Measurements from ENCODE around the gene MAOA.
"Not testable (repeated sequence)": the region's sequence is repeated elsewhere in the genome, so short reads cannot be mapped to it uniquely, and the experiment has no call there.

MAOA gene

GRCh38 chrX:43718546-43718945 is 62.4 kb downstream of the MAOA start:
- no peak for DNase-seq

GRCh38 chrX:43718956-43719355 is 62.9 kb downstream of the MAOA start:
- DNase-seq, result no peak

GRCh38 chrX:43720082-43720481 is 64.0 kb downstream of the MAOA start:
- DNase-seq, result no peak

- DNase-seq, result no peak
Observed at GRCh38 chrX:43720961-43721360, 64.9 kb downstream of the MAOA start.

- DNase-seq, result not testable (repeated sequence)
Observed at GRCh38 chrX:43725227-43725626, 69.1 kb downstream of the MAOA start.

- DNase-seq, result not testable (repeated sequence)
Observed at GRCh38 chrX:43727254-43727653, 71.2 kb downstream of the MAOA start.

- no peak for DNase-seq
Observed at GRCh38 chrX:43728002-43728401, 71.9 kb downstream of the MAOA start.

- no peak for DNase-seq
Observed at GRCh38 chrX:43728966-43729365, 72.9 kb downstream of the MAOA start.

GRCh38 chrX:43731086-43731485 is 75.0 kb downstream of the MAOA start:
- no peak for DNase-seq

- DNase-seq, result no peak
Observed at GRCh38 chrX:43733699-43734098, 77.6 kb downstream of the MAOA start.

- no peak for DNase-seq
Observed at GRCh38 chrX:43734444-43734843, 78.3 kb downstream of the MAOA start.

- no peak for DNase-seq
Observed at GRCh38 chrX:43735534-43735933, 79.4 kb downstream of the MAOA start.

- DNase-seq, result no peak
Observed at GRCh38 chrX:43735957-43736356, 79.9 kb downstream of the MAOA start.

GRCh38 chrX:43741843-43742573 is 85.9 kb downstream of the MAOA start:
- no peak for DNase-seq

- no peak for DNase-seq
Observed at GRCh38 chrX:43743100-43743822, 87.2 kb downstream of the MAOA start.

GRCh38 chrX:43744284-43744683 is 88.2 kb downstream of the MAOA start:
- no peak for DNase-seq

GRCh38 chrX:43745938-43746721 is 90.0 kb downstream of the MAOA start:
- no peak for DNase-seq

GRCh38 chrX:43747476-43747875 is 91.4 kb downstream of the MAOA start:
- DNase-seq, result no peak

GRCh38 chrX:43750248-43750676 is 94.2 kb downstream of the MAOA start:
- no peak for DNase-seq

GRCh38 chrX:43753637-43754036 is 97.5 kb downstream of the MAOA start:
- DNase-seq, result no peak

- DNase-seq, result no peak
Observed at GRCh38 chrX:43756076-43756475, 100.0 kb downstream of the MAOA start.

- no peak for DNase-seq
Observed at GRCh38 chrX:43758044-43758443, 101.9 kb downstream of the MAOA start.

GRCh38 chrX:43785930-43786591 is 130.0 kb downstream of the MAOA start:
- DNase-seq, result no peak
